ENCODE measurements around the gene ULK4.
A peak's percentile ranks its signal among the peaks of the same experiment; 100 is the strongest.

ULK4 gene

GRCh38 chr3:41430391-41430790 is 531.5 kb downstream of the ULK4 start:
- H3K36me3 ChIP-seq (ENCODE audit: low read depth): no peaks in the 10 kb centered on the region
- no peaks in the 10 kb centered on the region for H3K27me3 ChIP-seq (ENCODE audit: insufficient read depth, poor library complexity, severe bottlenecking)
- no peak for TF ChIP-seq CTCF (IDR thresholded peaks at IDR 0.05; ENCODE audit: poor library complexity, severe bottlenecking)
- ATAC-seq (ENCODE audit: low read depth) (no peak), DNase-seq (ENCODE audit: low spot score) (no peak)
- H3K9me3 ChIP-seq (ENCODE audit: severe bottlenecking): no peaks in the 10 kb centered on the region
- H3K4me1 ChIP-seq (ENCODE audit: insufficient read depth, poor library complexity, severe bottlenecking): no peaks in the 10 kb centered on the region
- no peak overlapping the region for H3K27ac ChIP-seq (ENCODE audit: poor library complexity, severe bottlenecking)
- no peak overlapping the region for H3K4me3 ChIP-seq (ENCODE audit: severe bottlenecking)

- Histone ChIP-seq H3K27me3 (ENCODE audit: insufficient read depth, poor library complexity, severe bottlenecking) (no peaks in the 10 kb centered on the region), H3K4me3 (ENCODE audit: severe bottlenecking) (no peak overlapping the region), H3K4me1 (ENCODE audit: insufficient read depth, poor library complexity, severe bottlenecking) (no peaks in the 10 kb centered on the region), H3K9me3 (ENCODE audit: severe bottlenecking) (no peaks in the 10 kb centered on the region), H3K27ac (ENCODE audit: poor library complexity, severe bottlenecking) (no peak overlapping the region), H3K36me3 (ENCODE audit: low read depth) (no peaks in the 10 kb centered on the region)
- DNase-seq (ENCODE audit: low spot score): no peak
- TF ChIP-seq CTCF (IDR thresholded peaks at IDR 0.05; ENCODE audit: poor library complexity, severe bottlenecking): no peak
- ATAC-seq (ENCODE audit: low read depth): no peak
Measured at GRCh38 chr3:41426485-41426884, 535.4 kb downstream of the ULK4 start.

GRCh38 chr3:41424543-41425300 is 537.2 kb downstream of the ULK4 start:
- no peaks in the 10 kb centered on the region for H3K4me1 ChIP-seq (ENCODE audit: insufficient read depth, poor library complexity, severe bottlenecking)
- H3K4me3 ChIP-seq (ENCODE audit: severe bottlenecking): no peak overlapping the region
- ATAC-seq (ENCODE audit: low read depth): no peak
- H3K36me3 ChIP-seq (ENCODE audit: low read depth): no peaks in the 10 kb centered on the region
- no peak overlapping the region for H3K27ac ChIP-seq (ENCODE audit: poor library complexity, severe bottlenecking)
- no peak for TF ChIP-seq CTCF (IDR thresholded peaks at IDR 0.05; ENCODE audit: poor library complexity, severe bottlenecking)
- no peak for DNase-seq (ENCODE audit: low spot score)
- H3K27me3 ChIP-seq (ENCODE audit: insufficient read depth, poor library complexity, severe bottlenecking): no peaks in the 10 kb centered on the region
- no peaks in the 10 kb centered on the region for H3K9me3 ChIP-seq (ENCODE audit: severe bottlenecking)

- no peak overlapping the region for H3K27ac ChIP-seq (ENCODE audit: poor library complexity, severe bottlenecking)
- H3K4me3 ChIP-seq (ENCODE audit: severe bottlenecking): no peak overlapping the region
- no peaks in the 10 kb centered on the region for H3K27me3 ChIP-seq (ENCODE audit: insufficient read depth, poor library complexity, severe bottlenecking)
- H3K9me3 ChIP-seq (ENCODE audit: severe bottlenecking): no peaks in the 10 kb centered on the region
- TF ChIP-seq CTCF (IDR thresholded peaks at IDR 0.05; ENCODE audit: poor library complexity, severe bottlenecking): no peak
- DNase-seq (ENCODE audit: low spot score) (no peak), ATAC-seq (ENCODE audit: low read depth) (no peak)
- H3K36me3 ChIP-seq (ENCODE audit: low read depth): no peaks in the 10 kb centered on the region
- H3K4me1 ChIP-seq (ENCODE audit: insufficient read depth, poor library complexity, severe bottlenecking): no peaks in the 10 kb centered on the region
Measured at GRCh38 chr3:41419809-41420208, 542.1 kb downstream of the ULK4 start.

- no peaks in the 10 kb centered on the region for H3K9me3 ChIP-seq (ENCODE audit: severe bottlenecking)
- TF ChIP-seq CTCF (IDR thresholded peaks at IDR 0.05; ENCODE audit: poor library complexity, severe bottlenecking): no peak
- no peaks in the 10 kb centered on the region for H3K27me3 ChIP-seq (ENCODE audit: insufficient read depth, poor library complexity, severe bottlenecking)
- no peaks in the 10 kb centered on the region for H3K36me3 ChIP-seq (ENCODE audit: low read depth)
- no peak for DNase-seq (ENCODE audit: low spot score)
- peak; percentile 64 for ATAC-seq (ENCODE audit: low read depth)
- no peak overlapping the region for H3K27ac ChIP-seq (ENCODE audit: poor library complexity, severe bottlenecking)
- H3K4me3 ChIP-seq (ENCODE audit: severe bottlenecking): no peak overlapping the region
- no peaks in the 10 kb centered on the region for H3K4me1 ChIP-seq (ENCODE audit: insufficient read depth, poor library complexity, severe bottlenecking)
Measured at GRCh38 chr3:41418961-41419691, 542.8 kb downstream of the ULK4 start.
